Body of pancreas (tissue), 4 donors: ENCODE data around the gene ZNF212. TPM values are rescaled to one million over a fixed set of nuclear protein-coding genes. Genes with fewer than 3 reads are reported as not detected.
A peak's percentile ranks its signal among the peaks of the same experiment; 100 is the strongest.
"Not testable (repeated sequence)": the region's sequence is repeated elsewhere in the genome, so short reads cannot be mapped to it uniquely, and the experiment has no call there.

Source experiments
- ATAC-seq: fragments of 150-250 bp; one replicate; pipeline ENCODE4 v1.9.1; 2016
- DNase-seq, 4 donors: peaks; one replicate each; pipeline ENCODE4 v3.0.0-alpha.2; 2019
- H3K27ac ChIP-seq, 4 donors: fragments of 200-600 bp; sonication (generic); 1 replicate in 3 of 4; 2 replicates in 1 of 4; pipeline versions ENCODE4 v1.5.1 to v1.6.1; 2016 to 2019; ENCODE audit warnings: mild to moderate bottlenecking in 1 of 4, mixed read lengths in 1 of 4, moderate library complexity in 1 of 4
- H3K27me3 ChIP-seq, 2 donors: fragments of 200-600 bp; sonication (generic); one replicate each; pipeline ENCODE4 v1.6.0; 2016; ENCODE audit warnings: mild to moderate bottlenecking in 1 of 2
- H3K36me3 ChIP-seq, 2 donors: fragments of 200-600 bp; sonication (generic); replicated peaks in 1 of 2; 2 replicates each; pipeline ENCODE4 v1.5.1; 2016; ENCODE audit warnings: low read depth in 2 of 2; ENCODE audit not compliant: insufficient read depth in 1 of 2
- H3K4me1 ChIP-seq: fragments of 200-600 bp; sonication (generic); one replicate; pipeline ENCODE4 v1.6.0; 2016
- H3K4me3 ChIP-seq, 2 donors: fragments of 200-600 bp; sonication (generic); 1 replicate in 1 of 2; 2 replicates in 1 of 2; pipeline ENCODE4 v1.5.1; 2016 to 2019
- H3K9me3 ChIP-seq, 3 donors: fragments of 200-600 bp; sonication (generic); 1 replicate in 2 of 3; 2 replicates in 1 of 3; pipeline ENCODE4 v1.5.1; 2016
- POLR2A ChIP-seq, 3 donors: fragments of 450-650 bp; IDR thresholded peaks; one replicate each; pipeline ENCODE4 v1.6.1; 2016; ENCODE audit warnings: antibody characterized with exemption in 3 of 3, mild to moderate bottlenecking in 2 of 3
- WGBS, 2 donors: methylation state at CpG; one replicate each; pipeline ENCODE4 v1.1.5; 2017; 5-methylcytosine and 5-hydroxymethylcytosine counted together
- intact Hi-C: fragments of 100-400 bp; cut with DNase I; formaldehyde crosslinking; loops from one replicate; pipeline ENCODE4 v1.15.1; 2023
- total RNA-seq, 2 donors: library from RNA; depleted of rRNA; stranded (reverse); fragments of >200 nt; gene quantifications; one replicate each; pipeline ENCODE4 v1.1.0, GENCODE V29; 2016
- TF ChIP-seq, protein P1 (sequence below), 7 experiments: fragments of 450-650 bp in 4 of 7; fragments of 200-600 bp in 3 of 7; sonication (generic) in 3 of 7; IDR thresholded peaks; one replicate each; pipeline ENCODE4 v1.5.1; 2016 to 2019; ENCODE audit warnings: antibody characterized with exemption in 7 of 7

The ZNF212 gene
- total RNA-seq, 2 donors from 2014 or later = 5.7 to 6.6 TPM

DNA sequence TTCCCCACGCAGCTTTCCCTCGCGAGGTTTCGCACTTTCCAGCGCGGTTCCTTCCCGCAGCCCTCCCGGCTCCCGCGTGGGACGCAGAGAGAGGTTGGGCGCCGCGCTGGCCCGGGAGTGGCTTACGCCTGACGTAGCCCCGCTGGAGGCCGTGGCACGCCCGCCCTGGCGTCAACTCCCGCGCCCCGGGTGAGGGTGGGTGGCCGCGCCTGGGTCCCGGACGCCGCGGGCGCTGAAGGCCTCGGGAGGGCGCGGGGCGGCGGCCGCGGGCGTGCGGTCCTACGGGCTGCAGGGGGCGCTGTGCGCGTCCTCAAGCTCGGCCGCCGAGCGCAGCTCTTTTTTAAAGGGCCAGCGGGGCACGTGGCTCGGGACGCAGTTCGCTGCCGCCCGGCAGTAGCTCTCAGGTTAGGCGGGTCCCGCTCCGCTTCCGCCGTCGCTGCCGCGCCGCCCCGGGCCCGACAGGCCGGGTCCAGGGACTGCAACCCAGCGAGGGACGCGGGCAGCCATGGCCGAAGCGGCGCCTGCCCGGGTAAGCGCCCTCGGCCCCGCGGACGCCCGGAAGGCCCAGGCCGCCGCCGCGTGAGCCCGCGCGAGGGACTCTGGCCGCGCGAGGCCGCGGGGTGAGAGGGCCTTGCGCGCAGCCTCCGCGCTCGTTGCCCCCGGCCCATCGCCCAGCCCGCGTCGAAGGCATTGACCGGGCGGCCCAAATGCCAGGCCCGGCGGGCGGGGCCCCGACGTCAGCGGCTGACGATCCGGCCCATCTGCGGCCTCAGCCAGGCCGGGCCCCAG, 22.6 kb downstream of the ZNF212 start, which contains the start of gene ZNF783:
TSS of gene ZNF783 (plus strand) at position 368 of the 789 bp plus-strand sequence. CDS start at position 506, 138 bp downstream.
- peak; percentile 92 for ATAC-seq
- Histone ChIP-seq H3K36me3 (peaks cover 0 to 5% of the 10 kb centered on the region in 2 donors), H3K4me1 (peaks cover 21% of the 10 kb centered on the region), H3K9me3 (no peaks in the 10 kb centered on the region), H3K4me3 (peak within 1 kb of the TSS in 1 of 2 donors; percentile 22), H3K27ac (peak within 1 kb of the TSS; percentile 18 to 88 (median 80)), H3K27me3 (no peaks in the 10 kb centered on the region)
- 3% methylated on average over 114 of the region's 115 CpGs; no CpG with 5 or more reads in 1 of the 2 donors for WGBS, 2 donors
- peak; percentile 85 to 91 (median 88) for DNase-seq
- intact Hi-C loops = no loop called here
- TF ChIP-seq, protein P1, sequence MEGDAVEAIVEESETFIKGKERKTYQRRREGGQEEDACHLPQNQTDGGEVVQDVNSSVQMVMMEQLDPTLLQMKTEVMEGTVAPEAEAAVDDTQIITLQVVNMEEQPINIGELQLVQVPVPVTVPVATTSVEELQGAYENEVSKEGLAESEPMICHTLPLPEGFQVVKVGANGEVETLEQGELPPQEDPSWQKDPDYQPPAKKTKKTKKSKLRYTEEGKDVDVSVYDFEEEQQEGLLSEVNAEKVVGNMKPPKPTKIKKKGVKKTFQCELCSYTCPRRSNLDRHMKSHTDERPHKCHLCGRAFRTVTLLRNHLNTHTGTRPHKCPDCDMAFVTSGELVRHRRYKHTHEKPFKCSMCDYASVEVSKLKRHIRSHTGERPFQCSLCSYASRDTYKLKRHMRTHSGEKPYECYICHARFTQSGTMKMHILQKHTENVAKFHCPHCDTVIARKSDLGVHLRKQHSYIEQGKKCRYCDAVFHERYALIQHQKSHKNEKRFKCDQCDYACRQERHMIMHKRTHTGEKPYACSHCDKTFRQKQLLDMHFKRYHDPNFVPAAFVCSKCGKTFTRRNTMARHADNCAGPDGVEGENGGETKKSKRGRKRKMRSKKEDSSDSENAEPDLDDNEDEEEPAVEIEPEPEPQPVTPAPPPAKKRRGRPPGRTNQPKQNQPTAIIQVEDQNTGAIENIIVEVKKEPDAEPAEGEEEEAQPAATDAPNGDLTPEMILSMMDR (IDR thresholded peaks at IDR 0.05) = peak; percentile 49 to 96 (median 87)
- peak; percentile 38 to 62 (median 61) for TF ChIP-seq POLR2A (IDR thresholded peaks at IDR 0.05)

DNA sequence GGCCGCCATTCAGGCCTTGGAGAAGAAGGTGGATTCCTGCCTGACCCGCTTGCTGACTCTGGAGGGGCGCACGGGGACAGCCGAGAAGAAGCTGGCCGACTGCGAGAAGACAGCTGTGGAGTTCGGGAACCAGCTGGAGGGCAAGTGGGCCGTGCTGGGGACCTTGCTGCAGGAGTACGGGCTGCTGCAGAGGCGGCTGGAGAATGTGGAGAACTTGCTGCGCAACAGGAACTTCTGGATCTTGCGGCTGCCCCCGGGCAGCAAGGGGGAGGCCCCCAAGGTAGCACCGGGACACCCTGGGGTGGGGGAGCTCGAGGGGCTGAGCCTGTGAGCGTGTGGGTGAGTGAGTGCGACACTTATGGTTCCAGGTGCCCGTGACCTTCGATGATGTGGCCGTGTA, 27.0 kb downstream of the ZNF212 start:
- peaks cover 14% of the 10 kb centered on the region for H3K4me1 ChIP-seq
- intact Hi-C loops = no loop called here
- H3K36me3 ChIP-seq = peaks cover 0 to 13% of the 10 kb centered on the region in 2 donors
- H3K27me3 ChIP-seq = no peaks in the 10 kb centered on the region
- TF ChIP-seq, protein P1 (IDR thresholded peaks at IDR 0.05) = no peak
- no peak for TF ChIP-seq POLR2A (IDR thresholded peaks at IDR 0.05)
- H3K9me3 ChIP-seq = no peaks in the 10 kb centered on the region
- no peak for DNase-seq
- no peak overlapping the region for H3K4me3 ChIP-seq
- 92 to 94% methylated on average over 18 to 21 of the region's 21 CpGs for WGBS, 2 donors
- no peak for ATAC-seq
- no peak overlapping the region for H3K27ac ChIP-seq

DNA sequence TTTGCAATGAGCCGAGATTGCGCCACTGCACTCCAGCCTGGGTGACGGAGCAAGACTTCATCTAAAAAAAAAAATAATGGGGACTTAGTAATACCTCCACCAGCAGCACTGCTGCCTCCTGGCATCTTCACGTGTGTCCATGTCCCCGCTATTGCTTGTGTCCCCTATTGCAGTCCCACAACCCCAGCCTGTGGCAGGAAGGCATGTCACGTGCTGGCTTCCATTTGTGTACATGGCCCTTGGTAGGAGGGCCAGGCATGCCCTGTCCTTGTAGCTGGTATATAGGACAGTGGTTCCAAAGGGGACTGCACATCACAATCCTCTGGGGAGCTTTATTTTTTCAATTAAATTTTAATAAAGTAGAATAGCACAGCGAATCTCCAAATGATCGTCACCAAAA, 28.3 kb downstream of the ZNF212 start:
- H3K4me3 ChIP-seq = no peak overlapping the region
- peaks cover 2% of the 10 kb centered on the region for H3K4me1 ChIP-seq
- H3K27me3 ChIP-seq = no peaks in the 10 kb centered on the region
- WGBS, 2 donors = 90% methylated on average over 8 of the region's 8 CpGs
- no peak for TF ChIP-seq POLR2A (IDR thresholded peaks at IDR 0.05)
- TF ChIP-seq, protein P1 (IDR thresholded peaks at IDR 0.05) = no peak
- DNase-seq (no peak), ATAC-seq (no peak)
- H3K27ac ChIP-seq = no peak overlapping the region
- H3K9me3 ChIP-seq = no peaks in the 10 kb centered on the region
- intact Hi-C loops = no loop called here
- peaks cover 0 to 17% of the 10 kb centered on the region in 2 donors for H3K36me3 ChIP-seq

DNA sequence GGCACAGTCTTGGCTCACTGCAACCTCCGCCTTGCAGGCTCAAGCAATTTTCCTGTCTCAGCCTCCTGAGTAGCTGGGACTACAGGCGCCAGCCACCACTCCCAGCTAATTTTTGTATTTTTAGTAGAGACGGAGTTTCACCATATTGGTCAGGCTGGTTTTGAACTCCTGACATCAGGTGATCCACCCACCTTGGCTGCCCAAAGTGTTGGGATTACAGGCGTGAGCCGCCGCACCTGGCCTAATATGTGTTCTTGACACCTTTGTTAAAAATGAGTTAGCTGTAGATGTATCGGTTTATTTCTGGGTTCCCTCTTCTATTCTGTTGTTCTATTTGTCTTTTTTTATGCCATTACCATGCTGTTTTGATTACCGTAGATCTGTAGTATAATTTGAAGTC, 35.0 kb downstream of the ZNF212 start:
- H3K36me3 ChIP-seq, H3K27ac ChIP-seq, DNase-seq, intact Hi-C loops, H3K4me3 ChIP-seq, H3K27me3 ChIP-seq, ATAC-seq, H3K9me3 ChIP-seq, H3K4me1 ChIP-seq: not testable (repeated sequence)
- 97 to 99% methylated on average over 8 of the region's 8 CpGs for WGBS, 2 donors

DNA sequence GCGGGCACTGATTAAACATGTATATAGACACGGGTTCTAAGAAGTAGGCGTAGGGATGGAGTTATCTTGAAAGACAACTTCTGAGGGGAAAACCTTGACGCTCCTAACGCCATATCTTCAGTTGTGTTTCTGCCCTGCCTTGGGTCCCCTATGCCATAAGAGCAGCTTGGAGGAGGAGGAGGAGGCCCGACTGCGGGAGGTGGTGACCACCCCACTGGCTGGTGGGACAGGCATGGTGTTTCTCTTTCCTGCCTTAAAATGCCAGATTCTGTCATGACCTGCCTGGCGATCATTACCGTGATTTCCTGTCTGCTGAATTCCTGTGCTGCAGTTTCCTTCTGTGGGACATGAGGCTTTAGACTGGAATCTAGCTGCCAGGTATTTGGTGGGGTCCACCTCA, 38.4 kb downstream of the ZNF212 start:
- WGBS, 2 donors = 91 to 97% methylated on average over 9 of the region's 9 CpGs
- no peak for ATAC-seq
- Histone ChIP-seq H3K27ac (no peak overlapping the region), H3K4me1 (no peaks in the 10 kb centered on the region), H3K9me3 (no peaks in the 10 kb centered on the region), H3K36me3 (peaks cover 2 to 4% of the 10 kb centered on the region in 2 donors), H3K4me3 (no peak overlapping the region), H3K27me3 (no peaks in the 10 kb centered on the region)
- TF ChIP-seq, protein P1 (IDR thresholded peaks at IDR 0.05) = no peak
- no peak for TF ChIP-seq POLR2A (IDR thresholded peaks at IDR 0.05)
- intact Hi-C loops = no loop called here
- no peak for DNase-seq
